ENCODE measurements around the gene RNF26. TPM values are rescaled to one million over a fixed set of nuclear protein-coding genes. Genes with fewer than 3 reads are reported as not detected.

The RNF26 gene
- total and polyA plus RNA-seq, 2 of the 4 experiments (the other 2 are of a cell fraction), result 3.4 to 36.7 TPM

GRCh38 chr11:119350302-119350701 lies 16.0 kb downstream of the RNF26 start:
- H3K27ac ChIP-seq (ENCODE audit: insufficient read depth, low read length), result no peak overlapping the region
- no peak overlapping the region for H2BK15ac ChIP-seq (ENCODE audit: low read depth, low read length)
- H3K79me1 ChIP-seq (ENCODE audit: low read depth in 1 of 2, low read length in 2 of 2), result no peaks in the 10 kb centered on the region
- H3K36me3 ChIP-seq (ENCODE audit: control insufficient read depth, insufficient read depth, low read length), result no peaks in the 10 kb centered on the region
- DNase-seq (no peak), ATAC-seq (ENCODE audit: low read depth) (no peak)
- WGBS, 2 experiments (ENCODE audit: extremely low coverage in 2 of 2, insufficient read length in 1 of 2), result no CpG with 5 or more reads among the region's 6 CpGs
- no peak overlapping the region for H2AK9ac ChIP-seq (replicated peaks; ENCODE audit: low read depth, low read length, poor library complexity)
- no peaks in the 10 kb centered on the region for H3K4me1 ChIP-seq (ENCODE audit: control insufficient read depth, insufficient read depth, low read length)
- no peak overlapping the region for H2BK5ac ChIP-seq (ENCODE audit: low read depth, low read length, poor library complexity, severe bottlenecking)
- intact Hi-C loops (cut with micrococcal nuclease), result no loop called here
- TF ChIP-seq MAFK (IDR thresholded peaks at IDR 0.05; ENCODE audit: low read depth, low read length), result no peak
- no peak for TF ChIP-seq MXI1 (IDR thresholded peaks at IDR 0.05; ENCODE audit: borderline replicate concordance, low read depth, low read length)
- no peak for TF ChIP-seq RAD21 (IDR thresholded peaks at IDR 0.05; ENCODE audit: low read length)
- TF ChIP-seq CEBPB (IDR thresholded peaks at IDR 0.05; ENCODE audit: low read depth, low read length), result no peak
- no peak for TF ChIP-seq RCOR1 (IDR thresholded peaks at IDR 0.05; ENCODE audit: insufficient replicate concordance, low read length)
- no peak for TF ChIP-seq FOS (IDR thresholded peaks at IDR 0.05; ENCODE audit: low read depth, low read length)
- TF ChIP-seq NFE2L2 (IDR thresholded peaks at IDR 0.05; ENCODE audit: low read depth, low read length), result no peak
- TF ChIP-seq USF2 (IDR thresholded peaks at IDR 0.05; ENCODE audit: low read depth, low read length), result no peak
- H4K5ac ChIP-seq (ENCODE audit: low read depth, low read length), result no peak overlapping the region
- no peak overlapping the region for H2AFZ ChIP-seq (replicated peaks; ENCODE audit: low read length, poor library complexity)
- H3K9ac ChIP-seq (ENCODE audit: low read depth, low read length), result no peak overlapping the region
- H3K23ac ChIP-seq (ENCODE audit: low read depth, low read length), result no peak overlapping the region
- ChIA-PET POLR2A (ENCODE audit: unreplicated experiment) (no interaction called here), CTCF (no interaction called here)
- H3K56ac ChIP-seq (ENCODE audit: extremely low read depth, insufficient read depth, low read length), result no peak overlapping the region
- no peak overlapping the region for H2BK120ac ChIP-seq (ENCODE audit: low read depth, low read length)
- no peaks in the 10 kb centered on the region for H3K9me3 ChIP-seq (ENCODE audit: control insufficient read depth, insufficient read depth, low read length)
- no peak overlapping the region for H3K4me2 ChIP-seq (ENCODE audit: low read depth, low read length)
- no peak overlapping the region for H3K4ac ChIP-seq (ENCODE audit: low read depth, low read length)
- H4K20me1 ChIP-seq (ENCODE audit: insufficient read depth, low read length), result no peaks in the 10 kb centered on the region
- in situ Hi-C loops (cut with MboI; ENCODE audit: low sequenced_read_pairs), result loop anchor here (25.0 kb wide), 1 partner anchor 762 kb away; no protein-coding TSS in a partner anchor
- H4K8ac ChIP-seq (ENCODE audit: low read depth in 2 of 2, low read length in 2 of 2), result no peak overlapping the region
- H4K91ac ChIP-seq (ENCODE audit: insufficient read depth, low read depth, low read length), result no peak overlapping the region
- no peaks in the 10 kb centered on the region for H3K9me1 ChIP-seq (ENCODE audit: insufficient read depth, low read length)
- no peak overlapping the region for H3K14ac ChIP-seq (replicated peaks; ENCODE audit: low read depth, low read length)
- BruUV-seq (replicated peaks), result no TSS peak
- dilution Hi-C loops (cut with HindIII; ENCODE audit: low sequenced_read_pairs, unreplicated experiment), result no loop called here
- no peak overlapping the region for H2AK5ac ChIP-seq (ENCODE audit: low read depth, low read length)
- H3K18ac ChIP-seq (ENCODE audit: low read depth, low read length), result no peak overlapping the region
- no peak overlapping the region for H3K4me3 ChIP-seq (ENCODE audit: insufficient read depth, low read depth, low read length)
- H3K27me3 ChIP-seq (ENCODE audit: control insufficient read depth, insufficient read depth, low read length), result peaks cover 35% of the 10 kb centered on the region
- H2BK20ac ChIP-seq (ENCODE audit: low read depth, low read length), result no peak overlapping the region

Measured in IMR-90 (cell line).